Mesendoderm (in vitro differentiated cells): ENCODE measurements around the gene KRT12.

ENCODE experiments used
- DNase-seq: peaks from one replicate; pipeline ENCODE4 v3.0.0; 2013
- H2AK5ac ChIP-seq: 2 replicates; pipeline ENCODE4 v1.6.1; 2013; ENCODE audit warnings: low read length, inconsistent platforms
- H2BK120ac ChIP-seq: 2 replicates; pipeline ENCODE4 v1.6.1; 2013; ENCODE audit warnings: low read depth, mild to moderate bottlenecking, low read length, moderate library complexity, mixed read lengths
- H2BK15ac ChIP-seq: replicated peaks from 2 replicates; pipeline ENCODE4 v1.6.1; 2013; ENCODE audit warnings: low read depth, mild to moderate bottlenecking, moderate library complexity
- H2BK5ac ChIP-seq: 2 replicates; pipeline ENCODE4 v1.6.1; 2013; ENCODE audit warnings: low read length, inconsistent platforms
- H3K18ac ChIP-seq: 2 replicates; pipeline ENCODE4 v1.6.1; 2013; ENCODE audit warnings: mild to moderate bottlenecking, low read length, mixed read lengths
- H3K23ac ChIP-seq: one replicate; pipeline ENCODE4 v1.6.1; 2013; ENCODE audit warnings: low read length
- H3K27ac ChIP-seq: 2 replicates; pipeline ENCODE4 v1.5.1; 2013; ENCODE audit warnings: low read depth, mild to moderate bottlenecking, inconsistent platforms, low read length, moderate library complexity
- H3K27me3 ChIP-seq: 2 replicates; pipeline ENCODE4 v1.6.1; 2013; ENCODE audit warnings: low read length, control low read depth, mild to moderate bottlenecking, inconsistent platforms; ENCODE audit not compliant: insufficient read depth, poor library complexity
- H3K36me3 ChIP-seq: 2 replicates; pipeline ENCODE4 v1.6.1; 2013; ENCODE audit warnings: low read length, inconsistent platforms; ENCODE audit not compliant: control insufficient read depth, insufficient read depth
- H3K4ac ChIP-seq: one replicate; pipeline ENCODE4 v1.6.1; 2013; ENCODE audit warnings: low read depth, mild to moderate bottlenecking, low read length, moderate library complexity
- H3K4me1 ChIP-seq: 2 replicates; pipeline ENCODE4 v1.6.1; 2013; ENCODE audit warnings: low read depth, low read length, inconsistent platforms; ENCODE audit not compliant: control insufficient read depth
- H3K4me2 ChIP-seq: 2 replicates; pipeline ENCODE4 v1.6.1; 2013; ENCODE audit warnings: low read length
- H3K4me3 ChIP-seq: 2 replicates; pipeline ENCODE4 v1.5.1; 2013; ENCODE audit warnings: mild to moderate bottlenecking, low read length
- H3K56ac ChIP-seq: one replicate; pipeline ENCODE4 v1.6.1; 2013; ENCODE audit warnings: low read length
- H3K79me1 ChIP-seq: 2 replicates; pipeline ENCODE4 v1.6.1; 2013; ENCODE audit warnings: low read length, inconsistent platforms
- H3K79me2 ChIP-seq: 2 replicates; pipeline ENCODE4 v1.6.1; 2013; ENCODE audit warnings: mild to moderate bottlenecking, low read length; ENCODE audit not compliant: control insufficient read depth, insufficient read depth
- H3K9ac ChIP-seq: 2 replicates; pipeline ENCODE4 v1.6.1; 2013; ENCODE audit warnings: low read length, inconsistent platforms
- H4K5ac ChIP-seq: one replicate; pipeline ENCODE4 v1.6.1; 2013; ENCODE audit warnings: low read length
- H4K8ac ChIP-seq: one replicate; pipeline ENCODE4 v1.6.1; 2013; ENCODE audit warnings: low read depth, mild to moderate bottlenecking, control low read depth, low read length, moderate library complexity
- WGBS: extraction: QIAGEN DNeasy Blood & Tissue Kit; methylation state at CpG from one replicate; pipeline ENCODE4 v1.1.7; 2013; ENCODE audit warnings: low lambda C conversion rate, missing lambda C conversion rate; ENCODE audit not compliant: insufficient coverage; ENCODE audit errors: extremely low coverage; 5-methylcytosine and 5-hydroxymethylcytosine counted together

Gene KRT12

DNA sequence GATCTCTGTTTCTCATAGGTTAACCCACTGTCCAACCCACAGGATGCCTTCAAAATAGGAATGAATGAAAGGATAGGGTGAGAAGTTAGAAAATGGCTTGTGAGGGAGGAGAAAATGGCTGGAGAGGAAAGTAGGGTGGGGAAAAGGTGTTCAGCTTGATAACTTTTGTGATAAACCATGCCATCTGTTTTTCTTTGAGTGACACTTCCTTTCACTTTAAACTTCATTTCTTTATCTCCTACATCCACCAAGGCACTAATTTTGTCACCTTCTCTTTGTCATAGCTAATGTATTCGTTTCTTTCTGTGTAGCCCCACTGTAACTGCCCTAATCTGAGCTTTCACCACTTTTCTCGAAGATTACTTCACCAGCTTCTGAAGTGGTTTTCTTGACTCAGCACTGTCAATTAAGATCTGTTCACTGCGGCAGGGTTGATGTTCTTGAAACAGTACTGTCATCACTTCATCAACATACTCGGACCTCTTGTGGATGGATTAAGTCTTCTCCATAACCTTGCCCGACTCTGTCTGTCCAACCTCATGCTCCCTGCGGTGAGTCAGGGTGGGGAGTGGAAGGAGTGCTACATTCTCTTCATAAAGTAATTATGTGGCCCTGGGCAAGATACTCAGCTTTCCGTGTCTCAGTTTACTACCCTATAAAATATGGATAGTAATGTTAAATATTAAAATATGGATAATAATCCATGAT is 39.1 kb downstream of the KRT12 start:
- Histone ChIP-seq H2BK15ac (no peak overlapping the region), H3K4me3 (no peak overlapping the region), H2BK5ac (no peak overlapping the region), H3K9ac (no peak overlapping the region), H4K5ac (no peak overlapping the region), H3K79me1 (peaks cover 2% of the 10 kb centered on the region), H3K4me1 (no peaks in the 10 kb centered on the region), H3K23ac (no peak overlapping the region), H3K79me2 (no peaks in the 10 kb centered on the region), H3K56ac (no peak overlapping the region), H3K4me2 (no peak overlapping the region), H4K8ac (no peak overlapping the region), H3K27me3 (no peaks in the 10 kb centered on the region), H2BK120ac (no peak overlapping the region), H3K18ac (no peak overlapping the region), H3K27ac (no peak overlapping the region), H3K4ac (no peak overlapping the region), H3K36me3 (no peaks in the 10 kb centered on the region), H2AK5ac (no peak overlapping the region)
- peak; percentile 10 for DNase-seq
- no CpG with 5 or more reads among the region's 7 CpGs for WGBS

DNA sequence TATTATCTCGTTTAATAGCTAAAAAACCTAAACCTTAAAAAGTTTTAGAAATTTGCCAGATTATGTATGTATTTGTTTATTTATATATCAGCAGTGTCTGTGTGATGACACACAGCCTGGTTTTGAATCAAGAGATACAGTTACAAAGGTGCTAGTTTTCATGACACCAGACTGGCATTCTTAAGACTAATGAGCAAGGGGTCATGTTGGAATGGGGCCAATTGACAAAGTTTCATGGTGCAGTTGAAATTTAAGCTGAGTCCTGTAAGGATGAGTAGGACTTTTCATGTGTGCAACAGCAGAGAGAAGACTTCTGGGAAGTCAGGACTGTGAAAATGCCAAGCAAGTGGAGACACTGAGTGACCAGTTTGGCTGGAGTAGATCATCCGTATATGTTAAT is 41.4 kb downstream of the KRT12 start:
- Histone ChIP-seq H3K56ac (no peak overlapping the region), H3K4ac (no peak overlapping the region), H3K4me3 (no peak overlapping the region), H2AK5ac (no peak overlapping the region), H3K9ac (no peak overlapping the region), H2BK5ac (no peak overlapping the region), H2BK15ac (no peak overlapping the region), H3K36me3 (no peaks in the 10 kb centered on the region), H3K79me1 (peaks cover 2% of the 10 kb centered on the region), H3K18ac (no peak overlapping the region), H4K5ac (no peak overlapping the region), H4K8ac (no peak overlapping the region), H3K4me2 (no peak overlapping the region), H3K79me2 (no peaks in the 10 kb centered on the region), H3K27me3 (no peaks in the 10 kb centered on the region), H3K23ac (no peak overlapping the region), H3K4me1 (no peaks in the 10 kb centered on the region), H3K27ac (no peak overlapping the region), H2BK120ac (no peak overlapping the region)
- DNase-seq = no peak
- no CpG with 5 or more reads among the region's 2 CpGs for WGBS

DNA sequence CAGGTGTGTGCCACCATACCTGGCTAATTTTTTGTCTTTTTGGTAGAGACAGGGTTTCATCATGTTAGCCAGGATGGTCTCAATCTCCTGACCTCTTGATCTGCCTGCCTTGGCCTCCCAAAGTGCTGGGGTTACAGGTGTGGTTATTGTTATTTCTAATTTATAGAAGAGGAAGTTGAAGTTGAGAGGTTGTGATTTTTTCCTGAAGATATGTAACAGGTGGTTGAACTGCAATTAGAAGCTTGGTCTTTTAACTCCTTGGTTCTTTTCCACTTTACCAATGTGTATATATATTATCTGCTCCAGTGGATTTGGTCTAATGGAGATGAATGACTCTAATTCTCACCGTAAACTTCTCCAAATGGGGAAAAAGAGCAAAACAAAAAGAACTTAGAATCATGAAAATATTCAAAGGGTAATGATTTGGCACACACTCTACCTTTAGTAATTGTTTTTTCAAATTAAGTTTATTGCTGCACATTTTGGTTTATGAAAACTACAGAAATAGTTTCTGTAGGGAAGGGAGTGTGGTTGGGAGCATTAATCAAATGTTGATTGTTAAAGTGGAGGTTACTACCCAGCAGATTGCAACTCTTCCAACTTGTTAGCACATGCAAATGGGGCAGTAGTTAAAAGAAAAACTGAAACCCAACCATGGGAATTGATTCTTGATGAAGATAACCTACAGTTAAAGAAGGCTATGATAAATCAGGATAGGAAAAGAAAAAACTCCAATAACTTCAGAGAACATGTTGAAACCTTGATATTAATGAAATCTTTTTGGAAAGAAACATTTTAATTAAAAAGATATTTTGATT is 42.8 kb downstream of the KRT12 start:
- Histone ChIP-seq H3K27me3 (no peaks in the 10 kb centered on the region), H4K8ac (no peak overlapping the region), H3K4me1 (no peaks in the 10 kb centered on the region), H3K9ac (no peak overlapping the region), H4K5ac (no peak overlapping the region), H3K18ac (no peak overlapping the region), H3K79me2 (no peaks in the 10 kb centered on the region), H3K56ac (no peak overlapping the region), H3K4me2 (no peak overlapping the region), H3K79me1 (peaks cover 2% of the 10 kb centered on the region), H3K23ac (no peak overlapping the region), H3K4me3 (no peak overlapping the region), H3K36me3 (no peaks in the 10 kb centered on the region), H2AK5ac (no peak overlapping the region), H3K4ac (no peak overlapping the region), H3K27ac (no peak overlapping the region), H2BK5ac (no peak overlapping the region), H2BK120ac (no peak overlapping the region), H2BK15ac (no peak overlapping the region)
- DNase-seq = no peak
- WGBS = no CpG with 5 or more reads among the region's 1 CpG

DNA sequence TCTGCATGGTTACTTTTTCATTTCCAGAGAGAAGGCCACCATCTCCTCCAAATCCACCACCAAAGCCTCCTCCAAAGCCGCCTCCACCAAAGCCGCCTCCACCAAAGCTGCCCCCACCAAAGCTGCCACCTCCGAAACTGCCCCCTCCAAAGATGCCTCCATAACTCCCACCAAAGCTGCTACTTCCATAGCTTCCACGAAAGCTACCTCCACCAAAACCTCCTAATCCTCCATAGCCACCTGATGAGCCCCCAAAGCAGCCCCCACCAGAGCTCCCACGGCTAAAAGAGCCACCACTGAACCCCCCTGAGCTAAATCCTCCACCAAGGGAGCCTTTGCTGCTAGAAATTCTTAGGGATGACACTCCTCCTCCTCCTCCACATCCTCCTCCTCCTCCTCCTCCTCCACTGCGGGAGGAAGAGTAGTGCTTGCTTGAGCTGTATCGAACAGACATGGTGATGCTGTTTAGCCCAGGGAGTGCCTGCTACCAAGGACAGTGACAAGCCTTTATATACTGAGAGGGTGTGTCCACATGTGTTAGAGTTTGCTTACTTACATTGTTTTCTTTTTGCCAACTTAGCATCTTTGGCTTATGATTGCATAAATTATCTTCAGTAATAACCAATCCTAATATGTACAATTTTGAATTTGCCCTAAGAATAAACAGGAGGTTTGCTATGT is 44.8 kb downstream of the KRT12 start, which contains the start of gene KRT10:
Gene KRT10, minus strand, starts transcription at position 483 of the 681 bp plus-strand sequence. Its CDS starts 29 bp downstream, at position 454.
- H3K9ac ChIP-seq = no peak within 1 kb of the TSS
- no peak within 1 kb of the TSS for H3K4ac ChIP-seq
- no peak within 1 kb of the TSS for H3K56ac ChIP-seq
- no peak within 1 kb of the TSS for H4K5ac ChIP-seq
- H3K4me3 ChIP-seq = no peak within 1 kb of the TSS
- H3K36me3 ChIP-seq = peaks cover 1% of the 10 kb centered on the region
- no peak within 1 kb of the TSS for H2AK5ac ChIP-seq
- H2BK5ac ChIP-seq = no peak within 1 kb of the TSS
- no peak within 1 kb of the TSS for H3K18ac ChIP-seq
- no CpG with 5 or more reads among the region's 7 CpGs for WGBS
- no peaks in the 10 kb centered on the region for H3K4me1 ChIP-seq
- H3K4me2 ChIP-seq = no peak within 1 kb of the TSS
- H3K27me3 ChIP-seq = no peaks in the 10 kb centered on the region
- H2BK15ac ChIP-seq = no peak within 1 kb of the TSS
- H3K23ac ChIP-seq = no peak within 1 kb of the TSS
- peaks cover 2% of the 10 kb centered on the region for H3K79me1 ChIP-seq
- H3K79me2 ChIP-seq = no peaks in the 10 kb centered on the region
- DNase-seq = no peak
- no peak within 1 kb of the TSS for H4K8ac ChIP-seq
- H2BK120ac ChIP-seq = no peak within 1 kb of the TSS
- H3K27ac ChIP-seq = no peak within 1 kb of the TSS

DNA sequence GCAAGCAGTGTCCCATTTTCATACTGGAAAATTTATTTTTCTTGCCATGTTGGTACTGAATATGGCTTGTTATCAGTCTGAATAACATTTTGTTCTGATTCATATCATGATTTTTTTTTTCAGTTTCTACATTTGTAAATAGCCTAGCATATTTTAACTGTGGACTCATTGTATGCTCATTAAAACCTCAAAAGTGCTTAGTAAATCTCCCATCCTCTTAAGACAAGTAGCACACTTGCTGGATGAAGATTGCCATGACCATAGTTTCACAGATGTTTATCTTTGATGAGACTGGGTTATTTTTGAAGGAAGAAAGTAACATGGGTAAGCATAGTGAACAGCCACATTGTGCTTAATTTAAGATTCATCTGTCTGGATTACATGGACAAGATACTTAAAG is 45.5 kb downstream of the KRT12 start:
- no peak for DNase-seq
- no peak overlapping the region for H3K4ac ChIP-seq
- no peak overlapping the region for H4K5ac ChIP-seq
- H3K27me3 ChIP-seq = no peaks in the 10 kb centered on the region
- H2AK5ac ChIP-seq = no peak overlapping the region
- no peak overlapping the region for H4K8ac ChIP-seq
- no peak overlapping the region for H2BK120ac ChIP-seq
- H3K4me1 ChIP-seq = no peaks in the 10 kb centered on the region
- no peak overlapping the region for H3K4me2 ChIP-seq
- no peak overlapping the region for H3K18ac ChIP-seq
- no peak overlapping the region for H2BK5ac ChIP-seq
- H2BK15ac ChIP-seq = no peak overlapping the region
- H3K56ac ChIP-seq = no peak overlapping the region
- no peak overlapping the region for H3K23ac ChIP-seq
- no peak overlapping the region for H3K4me3 ChIP-seq
- no peak overlapping the region for H3K27ac ChIP-seq
- peaks cover 1% of the 10 kb centered on the region for H3K36me3 ChIP-seq
- peaks cover 2% of the 10 kb centered on the region for H3K79me1 ChIP-seq
- no peaks in the 10 kb centered on the region for H3K79me2 ChIP-seq
- H3K9ac ChIP-seq = no peak overlapping the region
